GM21825 (cell line): ENCODE data around the gene APPL2.

Experiments used
- ATAC-seq: cut with Tn5 transposase; IDR thresholded peaks from one replicate; pipeline ENCODE4 v1.9.1; 2021; ENCODE audit warnings: mild to moderate bottlenecking, moderate library complexity; ENCODE audit not compliant: unreplicated experiment

The APPL2 gene

DNA sequence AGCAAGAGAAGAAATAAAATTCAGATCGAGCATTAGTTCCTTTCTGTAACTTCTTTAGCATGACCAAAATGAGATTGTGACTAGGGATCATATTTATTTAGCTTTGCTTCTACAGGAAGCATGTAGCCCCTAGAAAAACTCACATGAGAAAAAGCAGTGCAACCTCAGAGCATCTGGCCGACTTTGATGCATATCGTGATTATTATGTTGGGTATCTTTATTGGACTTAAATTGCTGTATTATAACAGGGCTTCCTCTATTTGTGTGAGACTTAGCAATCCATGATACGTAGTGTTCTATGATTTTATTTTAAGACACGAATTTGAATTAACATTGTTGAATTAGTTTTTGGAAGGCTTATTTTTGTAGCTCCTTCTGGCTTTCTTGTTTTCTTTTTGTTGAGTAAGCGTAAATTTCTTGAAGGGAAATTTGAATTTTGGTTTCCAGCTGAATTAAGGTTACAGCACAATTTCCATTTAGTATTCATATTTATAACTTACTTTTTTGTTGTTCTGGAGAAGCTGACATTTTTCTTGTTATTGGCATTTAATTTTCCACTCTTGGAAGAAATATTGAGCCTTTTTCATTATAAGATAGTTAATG is 94.6 kb downstream of the APPL2 start:
- ATAC-seq, result no peak

DNA sequence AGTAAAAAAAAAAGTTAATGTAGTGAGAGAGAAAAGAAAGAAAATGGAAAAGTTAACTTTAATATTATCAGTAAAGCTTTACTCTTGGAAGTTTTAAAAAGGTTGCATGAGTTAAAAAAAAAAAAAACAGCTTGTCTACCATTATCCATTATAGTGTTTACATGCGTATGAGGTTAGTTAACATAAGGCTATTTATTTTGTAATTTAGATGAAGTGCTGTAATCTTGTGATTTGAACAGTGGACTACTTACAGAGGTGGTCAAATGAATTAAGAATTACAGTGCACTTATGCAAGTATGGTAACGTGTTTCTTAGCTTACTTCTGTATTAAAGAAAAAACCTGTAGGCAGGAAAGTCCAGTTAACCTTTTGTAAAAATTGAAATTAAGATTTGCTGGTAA is 97.7 kb downstream of the APPL2 start:
- no peak for ATAC-seq
